Measurements from ENCODE around the gene OR6S1.

Gene OR6S1

DNA sequence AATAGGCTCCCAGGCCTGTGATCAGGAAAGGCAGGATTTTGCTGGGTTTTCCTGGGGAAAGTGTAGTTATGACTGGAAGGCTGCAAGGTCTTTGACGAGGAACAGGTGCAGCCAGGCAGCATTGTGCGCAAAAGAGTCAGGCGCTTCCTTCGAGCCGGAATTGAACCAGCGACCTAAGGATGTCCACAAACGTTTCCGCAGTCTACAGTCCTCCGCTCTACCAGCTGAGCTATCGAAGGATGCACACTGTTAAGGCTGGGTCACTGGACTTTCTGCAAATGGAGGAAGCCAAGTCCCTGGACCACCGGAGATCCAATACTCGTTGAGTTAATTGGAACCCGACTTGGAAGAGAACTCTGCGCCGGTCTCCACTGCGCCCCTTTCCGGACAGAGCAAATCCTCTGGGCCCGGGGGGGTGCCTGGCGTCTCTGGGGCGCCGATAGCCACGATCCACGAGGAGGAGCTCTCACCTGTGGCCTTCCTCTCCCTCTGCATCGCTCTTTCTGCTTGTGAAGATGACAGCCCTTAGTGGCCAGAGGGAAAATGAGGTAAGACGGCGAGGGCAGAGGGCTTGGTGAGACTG, 18.4 kb upstream of the OR6S1 start:
- DNase-seq = no peak
- no peak for TF ChIP-seq EZH2 (optimal IDR thresholded peaks at IDR 0.05; ENCODE audit: low read depth, low read length)
- no peak overlapping the region for H3K4me2 ChIP-seq (ENCODE audit: low read depth, low read length)

DNA sequence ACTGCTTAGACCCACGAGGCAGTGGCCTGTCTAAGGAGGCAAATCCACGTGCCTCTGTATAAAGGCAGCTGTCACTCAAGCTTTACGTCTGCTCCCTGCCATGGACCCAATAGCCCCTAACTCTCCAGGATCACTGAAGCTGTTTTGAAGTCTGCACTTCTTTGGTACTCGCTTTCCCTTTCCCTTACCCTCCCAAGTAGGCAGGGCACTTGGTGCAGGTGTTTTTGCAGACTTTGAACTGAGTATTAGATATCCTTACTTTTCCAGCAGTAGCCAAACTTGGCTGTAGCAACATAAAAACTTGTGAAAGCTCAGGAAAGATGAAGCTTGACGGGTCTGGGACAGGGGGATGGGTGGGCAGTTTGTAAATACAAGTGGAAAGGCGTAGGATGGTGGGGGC, 17.8 kb upstream of the OR6S1 start:
- Histone ChIP-seq H3K27me3 (replicated peaks; ENCODE audit: insufficient read depth, low read length) (no peaks in the 10 kb centered on the region), H3K9ac (ENCODE audit: low read length) (no peak overlapping the region), H3K27ac (ENCODE audit: low read length) (no peak overlapping the region), H3K36me3 (replicated peaks; ENCODE audit: insufficient read depth, low read length) (no peaks in the 10 kb centered on the region), H3F3A (ENCODE audit: insufficient read depth, low read length) (no peaks in the 10 kb centered on the region), H3K79me2 (ENCODE audit: low read length) (no peaks in the 10 kb centered on the region), H3K9me2 (replicated peaks; ENCODE audit: insufficient read depth, low read length) (no peaks in the 10 kb centered on the region), H3K4me2 (ENCODE audit: low read depth, low read length) (no peak overlapping the region), H2AFZ (ENCODE audit: low read length) (no peak overlapping the region), H3K4me1 (ENCODE audit: low read length) (no peaks in the 10 kb centered on the region), H4K20me1 (ENCODE audit: insufficient read depth, low read length) (no peaks in the 10 kb centered on the region), H3K9me3 (replicated peaks; ENCODE audit: insufficient read depth, low read length) (no peaks in the 10 kb centered on the region), H3K4me3 (ENCODE audit: low read length) (no peak overlapping the region)
- DNase-seq = no peak
- TF ChIP-seq, protein P1, sequence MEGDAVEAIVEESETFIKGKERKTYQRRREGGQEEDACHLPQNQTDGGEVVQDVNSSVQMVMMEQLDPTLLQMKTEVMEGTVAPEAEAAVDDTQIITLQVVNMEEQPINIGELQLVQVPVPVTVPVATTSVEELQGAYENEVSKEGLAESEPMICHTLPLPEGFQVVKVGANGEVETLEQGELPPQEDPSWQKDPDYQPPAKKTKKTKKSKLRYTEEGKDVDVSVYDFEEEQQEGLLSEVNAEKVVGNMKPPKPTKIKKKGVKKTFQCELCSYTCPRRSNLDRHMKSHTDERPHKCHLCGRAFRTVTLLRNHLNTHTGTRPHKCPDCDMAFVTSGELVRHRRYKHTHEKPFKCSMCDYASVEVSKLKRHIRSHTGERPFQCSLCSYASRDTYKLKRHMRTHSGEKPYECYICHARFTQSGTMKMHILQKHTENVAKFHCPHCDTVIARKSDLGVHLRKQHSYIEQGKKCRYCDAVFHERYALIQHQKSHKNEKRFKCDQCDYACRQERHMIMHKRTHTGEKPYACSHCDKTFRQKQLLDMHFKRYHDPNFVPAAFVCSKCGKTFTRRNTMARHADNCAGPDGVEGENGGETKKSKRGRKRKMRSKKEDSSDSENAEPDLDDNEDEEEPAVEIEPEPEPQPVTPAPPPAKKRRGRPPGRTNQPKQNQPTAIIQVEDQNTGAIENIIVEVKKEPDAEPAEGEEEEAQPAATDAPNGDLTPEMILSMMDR (IDR thresholded peaks at IDR 0.05; ENCODE audit: low read length) = no peak
- no peak for TF ChIP-seq EZH2 (optimal IDR thresholded peaks at IDR 0.05; ENCODE audit: low read depth, low read length)
- no peak for TF ChIP-seq EZH2phosphoT487 (IDR thresholded peaks at IDR 0.05; ENCODE audit: low read length)

More for the DNA sequence above, 18.4 kb upstream of the OR6S1 start:
- Histone ChIP-seq H3K9me2 (replicated peaks; ENCODE audit: insufficient read depth, low read length) (no peaks in the 10 kb centered on the region), H3K27ac (ENCODE audit: low read length) (no peak overlapping the region), H4K20me1 (ENCODE audit: insufficient read depth, low read length) (no peaks in the 10 kb centered on the region), H3K79me2 (ENCODE audit: low read length) (no peaks in the 10 kb centered on the region), H3F3A (ENCODE audit: insufficient read depth, low read length) (no peaks in the 10 kb centered on the region), H3K36me3 (replicated peaks; ENCODE audit: insufficient read depth, low read length) (no peaks in the 10 kb centered on the region), H3K4me1 (ENCODE audit: low read length) (no peaks in the 10 kb centered on the region), H2AFZ (ENCODE audit: low read length) (no peak overlapping the region), H3K27me3 (replicated peaks; ENCODE audit: insufficient read depth, low read length) (no peaks in the 10 kb centered on the region), H3K9ac (ENCODE audit: low read length) (no peak overlapping the region), H3K9me3 (replicated peaks; ENCODE audit: insufficient read depth, low read length) (no peaks in the 10 kb centered on the region), H3K4me3 (ENCODE audit: low read length) (no peak overlapping the region)

DNA sequence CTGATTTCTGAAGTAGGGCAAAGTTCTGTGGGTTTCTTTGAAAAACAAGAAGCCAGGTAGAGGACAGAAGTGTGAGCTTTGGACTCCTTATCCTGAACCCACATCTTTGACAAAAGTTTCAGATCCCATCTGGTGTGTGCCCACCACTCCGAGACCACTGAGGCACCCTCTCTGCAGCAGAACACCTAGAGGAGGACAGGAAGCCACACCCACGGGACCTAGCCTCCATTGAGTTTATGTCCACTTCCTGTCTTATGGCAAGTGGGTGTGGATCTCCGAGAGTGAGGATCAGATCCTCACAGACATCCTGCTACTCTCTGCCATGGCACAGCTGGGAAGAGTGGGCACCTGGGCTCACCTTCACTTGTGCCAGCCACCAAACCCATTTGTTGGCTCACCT, 16.8 kb upstream of the OR6S1 start:
- TF ChIP-seq EZH2 (optimal IDR thresholded peaks at IDR 0.05; ENCODE audit: low read depth, low read length) (no peak), EZH2phosphoT487 (IDR thresholded peaks at IDR 0.05; ENCODE audit: low read length) (no peak)
- TF ChIP-seq, protein P1 (IDR thresholded peaks at IDR 0.05; ENCODE audit: low read length) = no peak
- H3K4me2 ChIP-seq (ENCODE audit: low read depth, low read length) = no peak overlapping the region
- no peaks in the 10 kb centered on the region for H3K79me2 ChIP-seq (ENCODE audit: low read length)
- no peak overlapping the region for H3K9ac ChIP-seq (ENCODE audit: low read length)
- no peaks in the 10 kb centered on the region for H3K9me2 ChIP-seq (replicated peaks; ENCODE audit: insufficient read depth, low read length)
- no peak overlapping the region for H2AFZ ChIP-seq (ENCODE audit: low read length)
- H3K9me3 ChIP-seq (replicated peaks; ENCODE audit: insufficient read depth, low read length) = no peaks in the 10 kb centered on the region
- H3K36me3 ChIP-seq (replicated peaks; ENCODE audit: insufficient read depth, low read length) = no peaks in the 10 kb centered on the region
- H3K27me3 ChIP-seq (replicated peaks; ENCODE audit: insufficient read depth, low read length) = no peaks in the 10 kb centered on the region
- no peak overlapping the region for H3K4me3 ChIP-seq (ENCODE audit: low read length)
- no peaks in the 10 kb centered on the region for H4K20me1 ChIP-seq (ENCODE audit: insufficient read depth, low read length)
- no peaks in the 10 kb centered on the region for H3K4me1 ChIP-seq (ENCODE audit: low read length)
- H3F3A ChIP-seq (ENCODE audit: insufficient read depth, low read length) = no peaks in the 10 kb centered on the region
- no peak overlapping the region for H3K27ac ChIP-seq (ENCODE audit: low read length)
- DNase-seq = no peak

All from MM.1S (cell line).